Common myeloid progenitor, CD34-positive (primary cell): ENCODE results near the gene XIRP1.

Source experiments
- CTCF ChIA-PET: fragments of 350-600 bp; sonication (Branson Sonifier 250); formaldehyde crosslinking; loops from one replicate; lab custom pipeline; 2021; ENCODE audit warnings: antibody characterized with exemption; lab: Charles Lee
- POLR2A ChIA-PET: fragments of 350-600 bp; sonication (Branson Sonifier 250); formaldehyde crosslinking; loops from one replicate; lab custom pipeline; 2021; ENCODE audit warnings: antibody characterized with exemption; lab: Charles Lee
- DNase-seq, 3 donors: peaks; one replicate each; pipeline versions ENCODE4 v3.0.0 to v3.0.0-alpha.2; 2013
- H3K27ac ChIP-seq, 2 experiments: 1 replicate in 1 of 2; 2 replicates in 1 of 2; pipeline ENCODE4 v1.7.0; 2013; ENCODE audit warnings: inconsistent platforms in 2 of 2, low read length in 2 of 2, mild to moderate bottlenecking in 2 of 2, low read depth in 1 of 2, moderate library complexity in 1 of 2; ENCODE audit not compliant: severe bottlenecking in 2 of 2, insufficient read depth in 1 of 2, poor library complexity in 1 of 2
- H3K27me3 ChIP-seq, 5 experiments: replicated peaks in 2 of 5; 1 replicate in 3 of 5; 2 replicates in 2 of 5; pipeline versions ENCODE4 v1.6.1 to v1.7.0; 2013; ENCODE audit warnings: low read length in 4 of 5, mild to moderate bottlenecking in 2 of 5, moderate library complexity in 2 of 5, inconsistent platforms in 1 of 5; ENCODE audit not compliant: insufficient read depth in 5 of 5, control insufficient read depth in 4 of 5
- H3K36me3 ChIP-seq, 4 experiments: 1 replicate in 2 of 4; 2 replicates in 2 of 4; pipeline versions ENCODE4 v1.6.1 to v1.7.0; 2013; ENCODE audit warnings: low read length in 3 of 4, control low read depth in 1 of 4, mild to moderate bottlenecking in 1 of 4; ENCODE audit not compliant: control insufficient read depth in 4 of 4, insufficient read depth in 4 of 4
- H3K4me1 ChIP-seq, 4 experiments: 1 replicate in 3 of 4; 2 replicates in 1 of 4; pipeline versions ENCODE4 v1.6.1 to v1.7.1; 2013; ENCODE audit warnings: low read length in 3 of 4, mild to moderate bottlenecking in 3 of 4, control low read depth in 1 of 4, inconsistent platforms in 1 of 4, moderate library complexity in 1 of 4; ENCODE audit not compliant: control insufficient read depth in 4 of 4, insufficient read depth in 4 of 4; ENCODE audit errors: control extremely low read depth in 1 of 4
- H3K4me3 ChIP-seq, 7 experiments: 1 replicate in 4 of 7; 2 replicates in 3 of 7; pipeline versions ENCODE4 v1.5.1 to v1.7.0; 2013; ENCODE audit warnings: mild to moderate bottlenecking in 7 of 7, low read length in 6 of 7, moderate library complexity in 6 of 7, inconsistent platforms in 2 of 7, low read depth in 2 of 7, control low read depth in 1 of 7; ENCODE audit not compliant: insufficient read depth in 4 of 7, control insufficient read depth in 1 of 7; ENCODE audit errors: extremely low read depth in 1 of 7
- H3K9me3 ChIP-seq, 5 experiments: 1 replicate in 4 of 5; 2 replicates in 1 of 5; pipeline versions ENCODE4 v1.6.1 to v1.7.1; 2013; ENCODE audit warnings: low read length in 4 of 5, mild to moderate bottlenecking in 2 of 5, inconsistent platforms in 1 of 5, low read depth in 1 of 5, moderate library complexity in 1 of 5; ENCODE audit not compliant: control insufficient read depth in 4 of 5, insufficient read depth in 2 of 5; ENCODE audit errors: control extremely low read depth in 1 of 5
- WGBS: methylation state at CpG from one replicate; pipeline ENCODE4 v1.1.5; 2013; ENCODE audit not compliant: insufficient coverage; 5-methylcytosine and 5-hydroxymethylcytosine counted together

XIRP1 gene

DNA sequence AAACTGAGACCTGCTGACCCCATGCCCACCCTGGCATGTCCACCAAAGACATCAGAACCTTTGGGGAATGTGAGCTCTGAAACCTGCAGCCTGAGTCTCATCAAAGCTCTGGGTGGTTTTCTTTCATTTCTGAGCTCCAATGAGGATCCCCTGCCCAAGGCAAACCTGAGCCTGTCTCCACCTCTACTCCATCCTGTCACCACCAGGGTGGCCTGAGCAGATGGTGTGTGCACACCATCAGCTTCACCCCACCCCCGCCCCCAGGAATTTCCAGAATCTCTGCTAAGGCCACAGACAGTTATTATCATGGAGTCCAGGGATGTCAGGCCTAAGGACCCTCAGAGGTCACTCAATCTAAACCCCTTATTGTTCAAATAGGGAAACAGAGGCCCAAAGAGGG, 1.3 kb downstream of the XIRP1 start:
- Histone ChIP-seq H3K27ac (no peak overlapping the region), H3K9me3 (no peaks in the 10 kb centered on the region), H3K27me3 (no peaks in the 10 kb centered on the region), H3K36me3 (no peaks in the 10 kb centered on the region), H3K4me1 (peaks cover 0 to 4% (median under 1%) of the 10 kb centered on the region in 4 experiments), H3K4me3 (no peak overlapping the region)
- ChIA-PET CTCF (interaction anchor here (0.7 to 17.2 kb wide), 18 partner anchors 12 to 186 kb away, joined by 3 to 618 read pairs (median 10); partner anchors contain the start of genes CX3CR1 and TTC21A), POLR2A (interaction anchor here (0.6 kb wide), 1 partner anchor 67 kb away, joined by 3 read pairs; no protein-coding TSS in a partner anchor)
- no peak for DNase-seq
- no CpG with 5 or more reads among the region's 1 CpG for WGBS

- CTCF ChIA-PET = interaction anchor here (0.7 to 17.2 kb wide), 29 partner anchors 12 to 188 kb away, joined by 3 to 618 read pairs (median 7); partner anchors contain the start of genes CX3CR1 and TTC21A
- Histone ChIP-seq H3K36me3 (no peaks in the 10 kb centered on the region), H3K9me3 (no peaks in the 10 kb centered on the region), H3K4me3 (no peak overlapping the region), H3K27me3 (no peaks in the 10 kb centered on the region), H3K27ac (no peak overlapping the region), H3K4me1 (peaks cover 0 to 4% (median under 1%) of the 10 kb centered on the region in 4 experiments)
- DNase-seq = no peak
- POLR2A ChIA-PET = interaction anchor here (0.8 kb wide), 1 partner anchor 97 kb away, joined by 3 read pairs; no protein-coding TSS in a partner anchor
- WGBS = 76% methylated on average over 5 of the region's 7 CpGs
Measured at GRCh38 chr3:39190281-39191025, 1.9 kb downstream of the XIRP1 start.

DNA sequence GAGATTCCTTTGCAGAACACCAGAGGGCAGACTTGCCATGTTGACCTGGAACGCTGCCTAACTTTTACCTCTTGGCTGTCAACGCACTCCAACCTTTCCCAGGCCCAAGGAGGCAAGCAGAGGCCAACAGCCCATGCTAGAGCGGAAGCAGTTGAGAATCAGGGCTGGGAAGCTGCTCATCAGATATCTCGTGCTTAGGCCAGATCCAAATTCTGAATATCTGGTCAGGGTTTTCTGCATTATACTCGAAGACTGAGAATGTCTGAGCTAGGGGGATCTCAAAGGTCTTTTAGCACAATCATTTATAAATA, 2.5 kb downstream of the XIRP1 start:
- ChIA-PET POLR2A (interaction anchor here (0.8 kb wide), 1 partner anchor 98 kb away, joined by 3 read pairs; no protein-coding TSS in a partner anchor), CTCF (interaction anchor here (0.7 to 17.2 kb wide), 28 partner anchors 11 to 188 kb away, joined by 3 to 618 read pairs (median 7); partner anchors contain the start of genes CX3CR1 and TTC21A)
- peak; percentile 68 to 84 (median 76) for DNase-seq
- H3K9me3 ChIP-seq = no peaks in the 10 kb centered on the region
- H3K4me1 ChIP-seq = peaks cover 0 to 4% (median under 1%) of the 10 kb centered on the region in 4 experiments
- H3K27ac ChIP-seq = no peak overlapping the region
- H3K36me3 ChIP-seq = no peaks in the 10 kb centered on the region
- no peaks in the 10 kb centered on the region for H3K27me3 ChIP-seq
- no peak overlapping the region for H3K4me3 ChIP-seq
- WGBS = 24% methylated on average over 3 of the region's 5 CpGs

DNA sequence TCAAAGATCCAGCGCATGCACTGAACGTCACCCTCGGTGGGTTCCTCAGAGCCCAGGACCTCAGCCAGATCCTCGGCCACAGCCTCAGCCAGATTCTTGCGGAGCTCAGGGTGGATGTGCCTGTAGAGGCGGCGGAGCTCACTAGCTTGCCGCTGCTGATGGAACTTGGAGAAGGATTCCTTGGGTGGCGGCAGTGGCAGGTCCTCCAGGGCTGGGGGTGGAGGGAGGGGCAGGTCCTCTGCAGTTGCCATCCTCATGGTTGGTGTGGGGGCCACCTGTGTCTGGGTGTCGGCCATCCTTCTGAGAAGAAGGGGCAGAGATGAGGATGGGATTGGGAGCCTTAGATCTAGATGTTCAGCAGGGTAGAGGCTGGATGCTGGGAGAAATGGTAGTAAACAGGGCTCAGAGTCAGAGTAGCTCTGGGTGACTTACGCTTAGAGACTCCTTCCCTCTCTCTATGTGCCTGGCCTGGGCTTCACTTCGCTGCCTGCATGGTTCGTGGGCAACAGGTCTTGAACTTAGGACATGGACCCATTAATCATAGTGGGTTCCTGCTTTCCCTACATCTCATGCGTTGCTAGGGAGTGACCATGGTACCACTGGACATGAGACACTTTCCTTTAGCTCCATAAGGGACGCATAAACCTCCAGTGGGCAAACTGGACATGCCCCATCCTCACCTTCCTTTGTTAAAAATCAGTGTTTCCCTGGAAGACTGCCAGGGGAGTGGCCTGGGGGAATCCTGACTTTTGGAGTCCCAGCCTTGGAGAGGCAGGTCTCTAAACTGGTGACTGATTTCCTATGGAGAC, 3.0 kb downstream of the XIRP1 start:
- Histone ChIP-seq H3K27me3 (no peaks in the 10 kb centered on the region), H3K4me3 (no peak overlapping the region), H3K27ac (no peak overlapping the region), H3K9me3 (no peaks in the 10 kb centered on the region), H3K36me3 (no peaks in the 10 kb centered on the region), H3K4me1 (peaks cover 0 to 4% (median under 1%) of the 10 kb centered on the region in 4 experiments)
- ChIA-PET POLR2A (no interaction called here), CTCF (interaction anchor here (0.6 to 17.2 kb wide), 26 partner anchors 11 to 189 kb away, joined by 3 to 618 read pairs (median 7); partner anchors contain the start of gene CX3CR1)
- 83% methylated on average over 13 of the region's 15 CpGs for WGBS
- DNase-seq = no peak

DNA sequence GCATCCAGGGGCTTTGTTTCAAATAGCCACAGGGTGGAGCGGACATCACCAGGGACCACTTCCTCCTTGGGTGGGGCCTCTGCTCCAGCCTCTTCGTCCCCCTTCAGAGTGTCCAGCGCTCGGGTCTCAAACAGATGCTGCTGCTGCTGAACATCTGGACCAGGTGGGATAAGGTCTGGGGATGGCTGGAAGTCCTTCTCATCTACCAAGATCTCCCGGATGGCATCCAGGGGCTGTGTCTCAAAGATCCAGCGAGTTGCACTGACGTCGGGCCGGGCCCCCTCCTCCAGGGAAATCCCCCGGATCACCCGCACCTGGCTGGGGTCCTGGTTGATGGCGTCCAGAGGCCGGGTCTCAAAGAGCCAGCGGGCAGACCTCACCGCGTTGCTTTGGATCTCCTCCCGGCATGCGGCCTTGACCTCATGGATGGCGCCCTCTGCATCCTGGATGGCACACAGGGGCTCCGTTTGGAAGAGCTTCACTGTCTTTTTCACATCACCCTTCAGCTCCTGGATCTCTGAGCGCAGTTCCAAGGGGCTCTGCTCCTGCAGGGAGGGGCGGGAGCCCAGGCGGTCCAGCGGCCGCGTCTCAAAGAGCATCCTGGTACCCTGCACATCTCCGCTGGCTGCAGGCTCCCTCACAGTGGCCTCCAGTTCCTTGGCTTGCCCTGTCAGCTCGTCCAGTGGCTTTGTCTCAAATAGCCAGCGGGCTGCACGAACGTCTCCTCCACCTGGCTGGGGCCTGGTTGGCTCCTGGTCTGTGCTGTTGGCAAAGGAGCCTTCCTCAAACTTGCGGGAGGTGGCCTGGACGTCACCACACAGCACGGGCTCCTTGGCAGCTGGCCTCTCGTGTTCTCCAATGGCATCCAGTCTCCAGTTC, 3.9 kb downstream of the XIRP1 start:
- Histone ChIP-seq H3K9me3 (no peaks in the 10 kb centered on the region), H3K4me1 (peaks cover 0 to 4% (median under 1%) of the 10 kb centered on the region in 4 experiments), H3K27me3 (no peaks in the 10 kb centered on the region), H3K36me3 (no peaks in the 10 kb centered on the region), H3K4me3 (no peak overlapping the region), H3K27ac (no peak overlapping the region)
- DNase-seq = no peak
- CTCF ChIA-PET = interaction anchor here (1.2 to 17.2 kb wide), 15 partner anchors 10 to 190 kb away, joined by 3 to 618 read pairs (median 13); partner anchors contain the start of gene CX3CR1
- WGBS = 95% methylated on average over 33 of the region's 35 CpGs
- POLR2A ChIA-PET = interaction anchor here (1.0 kb wide), 1 partner anchor 100 kb away, joined by 6 read pairs; no protein-coding TSS in a partner anchor
